Activated naive CD8-positive, alpha-beta T cell treated with anti-CD3 and anti-CD28 coated beads, Interleukin-2, amount 50 U/mL, for 16 hours (primary cell): ENCODE results near the gene CFAP46.
"Not testable (repeated sequence)": the region's sequence is repeated elsewhere in the genome, so short reads cannot be mapped to it uniquely, and the experiment has no call there.

Experiments used
- DNase-seq: peaks from one replicate; pipeline ENCODE4 v3.0.0-alpha.2; 2020; ENCODE audit warnings: low read depth, low spot score

The CFAP46 gene

GRCh38 chr10:132914732-132915131 lies 27.6 kb downstream of the CFAP46 start:
- no peak for DNase-seq

GRCh38 chr10:132913559-132914115 lies 28.7 kb downstream of the CFAP46 start:
- DNase-seq, result no peak

- DNase-seq, result no peak
These were observed 29.4 kb downstream of the CFAP46 start for GRCh38 chr10:132912713-132913558.

GRCh38 chr10:132912225-132912712 lies 30.1 kb downstream of the CFAP46 start:
- DNase-seq, result no peak

- no peak for DNase-seq
These were observed 30.6 kb downstream of the CFAP46 start for GRCh38 chr10:132911786-132912097.

GRCh38 chr10:132910901-132911785 lies 31.2 kb downstream of the CFAP46 start:
- no peak for DNase-seq

GRCh38 chr10:132910186-132910880 lies 32.0 kb downstream of the CFAP46 start:
- no peak for DNase-seq

GRCh38 chr10:132909491-132910071 lies 32.8 kb downstream of the CFAP46 start:
- DNase-seq, result no peak

- DNase-seq, result no peak
These were observed 33.6 kb downstream of the CFAP46 start for GRCh38 chr10:132908621-132909295.

- DNase-seq, result no peak
These were observed 34.3 kb downstream of the CFAP46 start for GRCh38 chr10:132907821-132908620.

- DNase-seq, result no peak
These were observed 35.5 kb downstream of the CFAP46 start for GRCh38 chr10:132906836-132907235.

- no peak for DNase-seq
These were observed 36.3 kb downstream of the CFAP46 start for GRCh38 chr10:132906106-132906505.

GRCh38 chr10:132905661-132906060 lies 36.7 kb downstream of the CFAP46 start:
- no peak for DNase-seq

GRCh38 chr10:132904814-132905649 lies 37.3 kb downstream of the CFAP46 start:
- no peak for DNase-seq

GRCh38 chr10:132904181-132904813 lies 38.1 kb downstream of the CFAP46 start:
- no peak for DNase-seq

- not testable (repeated sequence) for DNase-seq
These were observed 39.5 kb downstream of the CFAP46 start for GRCh38 chr10:132902656-132903575.

GRCh38 chr10:132901351-132901750 lies 41.0 kb downstream of the CFAP46 start:
- no peak for DNase-seq
